CMK (cell line): ENCODE data around the gene AVPR2.

Experiments used
- DNase-seq: peaks from one replicate; pipeline ENCODE4 v3.0.0-alpha.2; 2010; ENCODE audit warnings: low read depth

Gene AVPR2

DNA sequence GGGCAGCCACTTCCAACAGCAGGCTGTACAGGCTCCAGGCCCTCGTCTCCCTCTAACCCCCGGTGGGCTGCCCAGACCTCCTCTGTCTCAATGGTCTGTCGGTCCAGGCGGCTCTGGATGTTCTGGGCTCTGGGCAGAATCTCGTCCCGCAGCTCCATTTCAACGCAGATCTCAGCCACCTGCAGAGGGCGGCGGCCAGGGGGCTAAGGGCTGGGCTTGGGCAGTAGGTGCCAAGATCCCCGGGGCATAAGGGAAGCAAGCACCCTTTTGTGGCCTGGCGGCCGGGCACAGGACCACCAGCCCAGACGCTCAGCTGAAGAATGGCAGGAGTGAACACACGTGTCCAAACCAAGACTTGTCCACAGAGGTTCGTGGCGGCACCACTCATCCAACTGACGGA lies 9.2 kb downstream of the AVPR2 start:
- DNase-seq = no peak

- no peak for DNase-seq
Observed at GRCh38 chrX:153917869-153918268, 13.4 kb downstream of the AVPR2 start.

GRCh38 chrX:153919281-153919680 lies 14.8 kb downstream of the AVPR2 start:
- no peak for DNase-seq

GRCh38 chrX:153920546-153920945 lies 16.1 kb downstream of the AVPR2 start:
- no peak for DNase-seq

DNA sequence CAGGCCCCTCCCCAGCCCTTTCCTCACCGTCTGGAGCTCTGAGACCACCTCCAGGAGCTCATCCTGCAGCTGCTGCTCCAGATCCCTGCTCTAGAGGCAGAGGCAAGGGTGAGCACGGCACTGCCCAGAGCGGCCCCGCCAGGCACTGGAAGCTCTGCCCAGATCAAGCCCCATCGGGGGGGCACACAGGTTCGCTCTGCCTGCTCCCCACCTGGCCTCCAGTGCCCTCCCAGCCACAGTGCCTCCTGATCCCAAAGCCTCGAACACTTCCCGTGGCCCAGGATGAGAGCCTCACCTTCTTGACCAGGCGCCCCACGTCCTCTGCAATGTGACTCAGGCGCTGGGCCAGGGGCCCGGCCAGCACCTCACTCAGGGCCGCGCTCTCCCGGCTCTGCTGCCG lies 16.6 kb downstream of the AVPR2 start:
- DNase-seq = no peak

DNA sequence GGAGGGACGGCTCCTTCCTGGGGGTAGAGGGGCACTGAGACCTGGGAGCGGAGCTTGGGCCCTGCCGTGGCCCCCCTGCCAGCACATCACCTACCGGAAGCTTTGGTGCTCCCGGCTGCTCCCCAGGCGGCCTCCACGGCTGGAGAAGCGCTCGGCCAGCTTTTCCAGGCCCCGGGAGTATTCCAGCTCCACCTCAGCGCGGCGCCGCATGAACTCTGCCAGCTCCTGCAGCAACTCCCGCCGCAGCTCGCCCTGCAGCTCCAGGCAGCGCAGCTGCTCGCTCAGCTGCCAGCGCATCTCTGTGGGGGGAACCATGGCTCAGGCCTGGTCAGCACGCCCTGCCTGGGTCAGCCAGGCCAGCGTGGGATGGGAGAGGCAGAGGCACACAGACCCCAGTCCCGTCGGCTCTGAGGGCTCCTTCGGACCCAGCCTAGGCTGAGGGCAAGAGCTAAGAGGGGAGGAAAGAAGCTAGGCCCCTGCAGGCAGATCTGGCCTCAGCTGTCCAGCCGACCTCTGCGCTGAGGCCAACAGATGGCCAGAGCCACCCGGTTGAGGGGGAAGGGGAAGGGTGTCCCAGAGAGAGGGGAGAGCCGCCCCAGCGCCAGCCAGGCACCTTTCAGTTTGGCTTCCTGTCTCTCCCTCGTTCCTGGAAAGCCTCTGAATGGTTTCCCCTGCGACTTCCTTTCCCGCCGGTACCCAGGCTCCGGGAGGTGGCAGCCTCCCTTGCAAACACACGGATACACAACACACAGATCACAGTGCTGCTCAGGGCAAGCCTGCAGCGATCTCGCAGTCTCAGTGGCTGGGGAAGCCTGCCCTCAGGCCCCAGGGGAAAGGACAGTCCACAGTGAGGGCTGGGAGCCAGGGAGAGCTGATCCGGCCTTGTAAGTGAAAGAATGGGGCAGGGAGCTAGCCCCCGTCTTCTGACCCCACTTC lies 17.3 kb downstream of the AVPR2 start:
- no peak for DNase-seq

DNA sequence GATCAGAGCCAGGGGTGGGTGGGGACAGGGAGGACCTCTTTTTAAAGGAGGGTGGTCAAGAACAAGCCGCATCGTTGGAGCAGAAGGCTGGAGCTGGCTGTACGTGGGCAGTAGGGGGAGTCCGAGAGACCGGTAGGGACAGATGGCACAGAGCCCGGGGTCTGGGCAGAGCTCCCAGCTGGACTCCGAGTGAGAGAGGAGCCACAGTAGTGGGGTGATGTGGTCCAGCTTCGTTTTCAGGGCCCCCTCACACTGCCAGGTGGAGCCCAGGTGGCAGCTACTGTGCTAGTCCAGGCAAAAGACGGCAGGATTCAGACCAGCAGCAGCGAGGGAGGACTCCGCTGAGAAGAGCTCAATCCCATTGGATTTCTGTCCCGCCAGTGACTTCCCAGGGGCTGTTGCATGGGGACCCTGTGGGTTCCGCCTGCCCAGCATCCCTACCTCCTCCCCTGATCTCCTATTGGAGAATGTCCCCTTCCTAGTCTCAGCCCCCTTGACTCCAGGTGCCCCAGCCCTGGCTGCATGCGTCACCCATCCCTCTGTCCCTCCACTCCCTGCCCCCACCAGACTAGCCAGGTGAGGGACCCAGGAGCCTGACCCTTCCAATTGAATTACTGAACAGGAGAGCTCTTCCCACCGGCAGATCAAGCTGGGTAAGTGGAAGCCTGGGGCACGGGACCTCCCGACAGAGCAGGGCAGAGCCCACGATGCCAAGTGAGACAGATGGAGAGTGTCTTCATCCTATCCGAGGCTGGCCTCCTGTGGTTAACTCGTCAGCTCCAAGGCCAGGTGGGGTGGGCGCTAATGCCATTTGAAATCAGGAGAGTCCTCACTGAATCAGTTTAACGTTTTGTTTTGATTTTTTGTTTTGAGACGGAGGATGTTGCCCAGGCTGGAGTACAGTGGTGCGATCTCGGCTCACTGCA lies 18.7 kb downstream of the AVPR2 start:
- DNase-seq = no peak

DNA sequence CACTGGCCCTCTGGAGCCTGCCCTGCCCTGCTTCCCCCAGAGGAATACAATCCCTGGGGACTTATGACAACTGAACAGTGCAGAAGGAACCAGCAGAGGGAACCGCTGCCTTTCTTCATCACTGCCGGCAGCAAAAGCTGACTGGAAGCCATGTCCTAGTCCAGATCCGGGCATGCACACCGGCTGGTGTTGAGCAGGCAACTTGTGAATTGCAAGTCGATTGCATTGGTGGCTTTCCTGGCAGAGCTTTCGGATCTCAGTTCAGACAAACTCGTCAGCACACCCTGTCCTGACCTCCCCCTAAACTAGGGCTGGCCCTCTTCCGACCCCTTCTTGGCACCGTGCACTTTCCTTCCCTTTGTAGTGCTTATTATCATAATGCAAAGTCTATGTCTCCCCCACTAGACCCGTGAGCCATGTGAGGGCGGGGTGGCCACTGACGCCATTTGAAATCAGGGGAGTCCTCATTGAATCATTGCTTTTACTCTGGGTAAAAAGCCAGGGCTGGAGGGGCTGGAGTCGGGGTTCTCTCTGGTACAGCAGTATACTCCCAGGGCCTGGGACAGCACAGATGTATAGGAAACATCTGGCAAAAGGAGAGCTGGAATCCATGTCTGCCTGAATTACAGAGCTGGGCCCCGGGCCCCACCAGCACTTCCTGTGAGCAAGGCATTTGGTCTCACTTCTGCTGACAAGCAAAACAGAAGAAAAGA lies 19.8 kb downstream of the AVPR2 start:
- no peak for DNase-seq

- no peak for DNase-seq
Observed at GRCh38 chrX:153925387-153925738, 20.9 kb downstream of the AVPR2 start.

DNA sequence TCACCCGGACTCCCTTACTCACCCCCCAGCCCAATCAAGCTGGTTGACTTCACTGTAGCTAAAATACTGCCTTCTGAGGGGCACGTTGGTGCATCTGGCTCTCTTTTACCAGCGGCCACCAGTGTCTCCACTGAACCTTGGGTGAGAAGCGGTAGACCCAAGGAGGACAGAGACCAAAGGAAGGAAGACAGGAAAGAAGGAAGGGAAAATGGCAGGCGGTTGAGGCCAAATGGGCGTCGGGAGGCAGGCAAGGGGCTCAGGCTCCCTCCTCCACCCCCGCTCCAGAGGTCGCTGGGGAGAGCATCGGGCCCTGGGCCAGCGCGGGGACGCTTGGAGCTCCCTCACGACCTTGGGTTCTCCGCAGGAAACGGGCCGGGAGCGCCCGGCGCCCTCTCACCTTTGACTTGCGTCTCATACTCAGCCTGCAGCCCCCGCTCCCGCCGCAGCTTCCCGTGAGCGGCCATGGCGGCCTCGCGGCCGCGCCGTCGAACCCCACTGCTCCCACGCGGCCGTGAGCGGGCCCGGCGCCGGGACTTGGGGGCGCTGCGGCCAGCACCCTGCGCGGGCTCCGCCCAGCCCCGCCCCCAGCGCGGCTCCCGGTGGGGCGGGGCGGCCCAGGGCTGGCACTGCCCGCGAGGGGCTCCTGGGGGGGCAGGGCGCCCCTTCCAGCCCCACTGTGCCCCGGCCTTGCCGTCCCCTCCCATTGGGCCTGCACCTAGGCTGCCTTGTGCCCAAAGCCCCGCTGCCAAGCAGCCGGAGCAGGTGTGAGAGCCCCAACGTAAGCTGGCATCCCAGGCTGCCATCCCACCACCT lies 21.5 kb downstream of the AVPR2 start, which contains the start of gene ARHGAP4:
TSS of gene ARHGAP4 (minus strand) at position 526 of the 813 bp plus-strand sequence. CDS start at position 464, 62 bp downstream.
- no peak for DNase-seq

- DNase-seq = no peak
Observed at GRCh38 chrX:153926552-153926857, 22.0 kb downstream of the AVPR2 start.

- peak; percentile 81 for DNase-seq
Observed at GRCh38 chrX:153926858-153927671, 22.6 kb downstream of the AVPR2 start.

- no peak for DNase-seq
Observed at GRCh38 chrX:153927672-153927921, 23.1 kb downstream of the AVPR2 start.

GRCh38 chrX:153927922-153928760 lies 23.7 kb downstream of the AVPR2 start:
- peak; percentile 89 for DNase-seq

DNA sequence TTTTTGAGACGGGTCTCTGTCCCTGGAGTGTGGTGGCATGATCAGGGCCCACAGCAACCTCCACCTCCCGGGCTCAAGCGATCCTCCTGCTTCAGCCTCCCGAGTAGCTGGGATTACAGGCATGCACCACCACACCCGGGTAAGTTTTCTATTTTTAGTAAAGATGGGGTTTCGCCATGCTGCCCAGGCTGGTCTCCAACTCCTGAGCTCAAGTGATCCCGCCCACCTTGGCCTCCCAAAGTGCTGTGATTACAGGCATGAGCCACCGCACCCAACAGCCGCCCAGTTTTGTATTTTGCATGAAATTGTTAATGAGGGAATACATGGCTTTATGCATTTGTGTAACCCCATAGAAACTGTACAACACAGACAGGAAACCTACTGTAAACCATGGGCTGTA lies 24.4 kb downstream of the AVPR2 start:
- DNase-seq = no peak

DNA sequence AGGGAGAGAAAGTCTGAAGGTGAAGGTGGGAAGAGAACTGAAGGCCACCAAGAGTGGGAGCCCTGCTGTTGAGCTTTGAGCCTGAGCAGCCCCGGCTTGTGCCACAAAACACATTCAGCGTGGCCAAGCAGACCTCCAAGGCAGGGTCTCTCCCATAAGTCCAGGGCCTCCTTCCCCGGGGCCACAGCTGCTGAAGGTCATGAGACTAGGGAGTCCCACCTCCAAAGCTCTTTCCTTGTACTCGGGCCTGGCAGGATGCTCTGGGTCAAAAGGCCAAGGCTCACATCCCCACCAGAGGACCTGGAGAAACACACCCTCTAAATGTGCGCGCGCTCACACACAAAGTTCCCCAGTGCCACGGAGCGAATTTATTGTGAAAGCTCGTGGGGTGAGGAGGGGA lies 25.1 kb downstream of the AVPR2 start:
- no peak for DNase-seq

DNA sequence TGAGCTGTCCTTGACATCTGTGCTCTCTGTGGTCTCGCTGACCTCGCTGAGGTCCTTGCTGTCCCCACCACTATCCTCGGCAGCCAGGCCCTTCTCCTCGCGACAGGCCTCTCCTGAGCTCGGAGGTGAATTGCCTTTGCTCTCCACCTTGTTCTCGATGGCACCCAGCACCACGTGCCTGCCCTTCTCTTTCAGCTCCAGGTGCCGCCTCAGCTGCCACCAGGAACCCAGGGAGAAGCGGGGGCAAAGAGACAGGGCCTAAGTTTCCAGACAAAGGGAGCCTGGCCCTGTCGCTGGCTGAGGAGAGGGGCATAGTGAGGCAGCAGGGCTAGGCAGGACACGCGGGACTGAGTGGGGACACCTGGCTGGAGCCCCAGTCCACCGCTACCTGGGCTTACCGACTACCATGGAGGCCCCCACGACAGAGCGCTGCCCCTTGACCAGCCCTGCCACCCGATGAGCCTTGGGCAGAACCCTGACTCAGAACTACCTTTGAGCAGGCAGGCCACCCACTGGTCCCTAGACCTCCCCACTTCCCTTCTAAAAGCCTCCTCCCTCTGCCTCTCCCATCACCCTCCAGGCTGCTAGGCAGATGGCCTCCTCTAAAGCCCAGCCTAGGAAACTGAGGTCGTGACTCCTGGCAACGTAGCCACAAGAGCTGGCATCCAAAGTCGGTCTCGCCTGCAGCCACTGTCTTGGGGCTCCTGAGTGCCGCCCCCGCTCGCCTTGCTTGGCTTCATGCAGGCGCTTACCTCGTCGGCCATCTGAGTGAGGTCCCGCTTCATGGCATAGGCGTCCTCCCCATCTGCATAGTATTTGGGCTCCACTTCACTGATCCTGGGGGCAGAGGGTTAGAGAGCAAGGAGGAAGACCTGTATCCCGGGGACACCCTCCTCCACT lies 25.8 kb downstream of the AVPR2 start:
- no peak for DNase-seq

DNA sequence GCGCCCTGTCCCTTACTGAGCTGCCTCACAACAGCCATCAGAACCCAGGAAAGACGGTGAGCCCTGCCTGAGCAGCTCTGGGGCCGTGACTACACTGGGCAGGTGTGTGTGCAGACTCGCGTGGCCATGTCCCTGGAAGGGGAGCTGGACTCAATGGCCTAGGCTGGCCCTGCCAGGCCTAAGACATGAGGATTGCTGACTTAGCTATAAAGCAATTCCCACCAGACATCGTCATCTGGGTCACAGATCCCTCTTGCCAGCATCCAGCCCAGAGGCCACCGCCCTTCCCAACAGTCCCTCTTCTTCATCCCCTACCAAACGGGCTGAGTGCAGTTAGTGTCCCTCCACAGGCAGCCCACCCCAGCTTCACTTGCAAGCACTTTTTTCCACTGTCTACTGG lies 26.7 kb downstream of the AVPR2 start:
- no peak for DNase-seq

DNA sequence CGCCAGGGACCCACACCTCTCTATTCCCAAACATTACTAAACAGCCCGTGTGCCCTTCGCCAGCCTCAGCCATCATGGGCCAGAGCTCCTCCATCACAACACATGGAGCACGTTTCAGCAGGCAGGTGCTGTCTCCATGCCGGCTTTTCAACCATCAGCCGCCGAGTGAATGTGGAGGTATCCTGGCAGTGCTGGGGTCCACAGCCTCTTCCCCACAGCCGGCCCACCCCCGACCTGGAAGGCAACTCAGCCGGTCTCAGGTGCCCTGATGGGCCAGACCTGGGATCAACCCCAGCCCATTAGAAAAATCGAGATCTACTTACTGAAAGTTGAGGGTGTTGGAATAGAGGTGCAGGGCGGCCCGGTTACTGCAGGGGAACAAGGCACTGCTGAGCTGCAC lies 27.3 kb downstream of the AVPR2 start:
- no peak for DNase-seq
